A549 (cell line): ENCODE results near the gene KLHL8. TPM values are rescaled to one million over a fixed set of nuclear protein-coding genes. Genes with fewer than 3 reads are reported as not detected.

Experiments
- ATAC-seq, 2 experiments: fragments of 200-7000 bp in 1 of 2; fragments of >200 bp in 1 of 2; cut with Nextera tagmentation in 1 of 2; cut with Tn5 transposase in 1 of 2; 3 replicates each; pipeline versions ENCODE4 v1.8.0 to v1.9.1; 2018 to 2020; ENCODE audit warnings: mild to moderate bottlenecking in 1 of 2, moderate library complexity in 1 of 2
- CTCF ChIA-PET: fragments of 300-600 bp; sonication (Branson Sonifier 250); formaldehyde crosslinking; extraction: SDS; loops from one replicate; lab custom pipeline; 2021; ENCODE audit warnings: antibody characterized with exemption, inconsistent platforms; lab: Yijun Ruan, JAX
- POLR2A ChIA-PET: fragments of 350-600 bp; formaldehyde crosslinking; extraction: SDS; loops from one replicate; lab custom pipeline; 2021; ENCODE audit warnings: antibody characterized with exemption, inconsistent platforms; lab: Yijun Ruan, JAX
- DNase-seq, 2 experiments: peaks; one replicate each; pipeline versions ENCODE4 v3.0.0 to v3.0.0-alpha.2; 2011 to 2016; ENCODE audit warnings: low read depth in 1 of 2, low spot score in 1 of 2
- FAIRE-seq: peaks from 2 replicates; lab custom pipeline; 2011; peaks lifted over from hg19 to GRCh38; lab: Jason Lieb, UNC
- H3K27ac ChIP-seq, 2 experiments: fragments of >200 bp; sonication (Bioruptor Twin); formaldehyde crosslinking; 3 replicates each; pipeline ENCODE4 v1.5.1; 2016 to 2017
- H3K4me1 ChIP-seq: fragments of >200 bp; sonication (Bioruptor Twin); formaldehyde crosslinking; 3 replicates; pipeline ENCODE4 v1.6.1; 2016
- H3K4me2 ChIP-seq: fragments of >200 bp; sonication (Bioruptor Twin); formaldehyde crosslinking; 3 replicates; pipeline ENCODE4 v1.6.1; 2016
- H3K4me3 ChIP-seq: fragments of >200 bp; sonication (Bioruptor Twin); formaldehyde crosslinking; 3 replicates; pipeline ENCODE4 v1.5.1; 2016
- H3K9me3 ChIP-seq: fragments of >200 bp; sonication (Bioruptor Twin); formaldehyde crosslinking; 3 replicates; pipeline ENCODE4 v1.6.1; 2016
- ATOH8 ChIP-seq: fragments of 250-450 bp; sonication (Bioruptor Pico); IDR thresholded peaks from 2 replicates; pipeline ENCODE4 v1.5.0; 2020; ENCODE audit warnings: low read depth, mild to moderate bottlenecking, moderate library complexity
- BHLHE40 ChIP-seq: IDR thresholded peaks from 2 replicates; pipeline ENCODE4 v1.6.1; 2012; ENCODE audit warnings: low read depth, low read length, inconsistent platforms
- CBX8 ChIP-seq: fragments of 200-600 bp; sonication (generic); IDR thresholded peaks from 2 replicates; pipeline ENCODE4 v1.6.1; 2016
- CHD4 ChIP-seq: fragments of 200-600 bp; sonication (generic); IDR thresholded peaks from 2 replicates; pipeline ENCODE4 v1.6.1; 2016; ENCODE audit warnings: antibody characterized with exemption, mild to moderate bottlenecking, borderline replicate concordance
- CTCF ChIP-seq: fragments of >200 bp; sonication (Bioruptor Twin); formaldehyde crosslinking; IDR thresholded peaks from 3 replicates; pipeline ENCODE4 v1.5.1; 2016
- EP300 ChIP-seq, 2 experiments: fragments of >200 bp; sonication (Bioruptor Twin); formaldehyde crosslinking; IDR thresholded peaks; 2 replicates in 1 of 2; 3 replicates in 1 of 2; pipeline ENCODE4 v1.6.1; 2016 to 2017
- ESRRA ChIP-seq: fragments of 150-350 bp; IDR thresholded peaks from 2 replicates; pipeline ENCODE4 v1.6.1; 2014; ENCODE audit warnings: mild to moderate bottlenecking, low read length, borderline replicate concordance
- FOSB ChIP-seq: fragments of 250-450 bp; sonication (Bioruptor Pico); IDR thresholded peaks from 2 replicates; pipeline ENCODE4 v1.5.0; 2020; ENCODE audit warnings: mild to moderate bottlenecking, moderate library complexity
- FOSL2 ChIP-seq, 2 experiments: fragments of 450-650 bp in 1 of 2; fragments of >200 bp in 1 of 2; sonication (Bioruptor Twin) in 1 of 2; formaldehyde crosslinking; IDR thresholded peaks; 2 replicates each; pipeline versions ENCODE4 v1.5.0 to v1.6.1; 2016 to 2020; ENCODE audit warnings: mild to moderate bottlenecking in 1 of 2, moderate library complexity in 1 of 2
- HOXA7 ChIP-seq: fragments of 250-450 bp; sonication (Bioruptor Pico); IDR thresholded peaks from 2 replicates; pipeline ENCODE4 v1.5.0; 2020; ENCODE audit warnings: mild to moderate bottlenecking, moderate library complexity
- JUN ChIP-seq, 2 experiments: fragments of >200 bp; sonication (Bioruptor Twin); formaldehyde crosslinking; IDR thresholded peaks; 2 replicates in 1 of 2; 3 replicates in 1 of 2; pipeline ENCODE4 v1.6.1; 2016 to 2017
- MAX ChIP-seq: IDR thresholded peaks from 2 replicates; pipeline ENCODE4 v1.6.1; 2012
- MAZ ChIP-seq: fragments of 150-350 bp; IDR thresholded peaks from 2 replicates; pipeline ENCODE4 v1.6.1; 2014; ENCODE audit warnings: antibody characterized with exemption, low read depth, low read length, borderline replicate concordance
- NFE2L2 ChIP-seq: fragments of 150-350 bp; conservative IDR thresholded peaks from 2 replicates; pipeline ENCODE4 v1.6.1; 2014; ENCODE audit warnings: low read length
- NR3C1 ChIP-seq: fragments of >200 bp; sonication (Bioruptor Twin); formaldehyde crosslinking; IDR thresholded peaks from 3 replicates; pipeline ENCODE4 v1.6.1; 2017
- POLR2AphosphoS2 ChIP-seq: conservative IDR thresholded peaks from 2 replicates; pipeline ENCODE4 v1.6.1; 2012; ENCODE audit warnings: low read length, improper control_type of control experiment, inconsistent platforms
- RAD21 ChIP-seq, 2 experiments: fragments of >200 bp in 1 of 2; sonication (Bioruptor Twin) in 1 of 2; formaldehyde crosslinking in 1 of 2; IDR thresholded peaks in 1 of 2; conservative IDR thresholded peaks in 1 of 2; 2 replicates in 1 of 2; 3 replicates in 1 of 2; pipeline ENCODE4 v1.6.1; 2012 to 2018; ENCODE audit warnings: inconsistent platforms in 1 of 2
- REST ChIP-seq: fragments of 200-600 bp; sonication (generic); IDR thresholded peaks from 2 replicates; pipeline ENCODE4 v1.6.1; 2016; ENCODE audit warnings: antibody characterized with exemption, mild to moderate bottlenecking, moderate library complexity
- SREBF2 ChIP-seq: fragments of 450-650 bp; IDR thresholded peaks from 2 replicates; pipeline ENCODE4 v1.6.1; 2014; ENCODE audit warnings: mild to moderate bottlenecking, moderate library complexity
- TFCP2L1 ChIP-seq: fragments of 250-450 bp; sonication (Bioruptor Pico); IDR thresholded peaks from 2 replicates; pipeline ENCODE4 v1.5.0; 2021; ENCODE audit warnings: mild to moderate bottlenecking
- ZC3H11A ChIP-seq: fragments of 450-650 bp; IDR thresholded peaks from 2 replicates; pipeline ENCODE4 v1.6.1; 2014; ENCODE audit warnings: antibody characterized with exemption, mild to moderate bottlenecking
- ZNF302 ChIP-seq: fragments of 250-450 bp; sonication (Bioruptor Pico); IDR thresholded peaks from 2 replicates; pipeline ENCODE4 v1.9.0; 2021; ENCODE audit warnings: inconsistent platforms, mild to moderate bottlenecking, moderate library complexity
- WGBS: methylation state at CpG from one replicate; pipeline ENCODE4 v1.1.6; 2017; ENCODE audit errors: missing lambda C conversion rate; 5-methylcytosine and 5-hydroxymethylcytosine counted together
- polyA plus RNA-seq, 4 experiments: library from polyadenylated mRNA; depleted of rRNA in 3 of 4; stranded (reverse); fragments of >200 nt; fragmentation: RNase III in 1 of 4; extraction: RNeasy Plus Mini Kit Qiagen cat#74134 plus additional on column Dnase treatment in 1 of 4; gene quantifications; 2 replicates in 3 of 4; 3 replicates in 1 of 4; pipeline ENCODE4 v1.2.3, GENCODE V29; 2011 to 2017
- TF ChIP-seq, protein P1 (sequence below): fragments of 450-650 bp; IDR thresholded peaks from 2 replicates; pipeline ENCODE4 v1.6.1; 2014; ENCODE audit warnings: antibody characterized with exemption
- TF ChIP-seq, protein P2 (sequence below): fragments of >200 bp; sonication (Bioruptor Twin); formaldehyde crosslinking; IDR thresholded peaks from 3 replicates; pipeline ENCODE4 v1.6.1; 2016

The KLHL8 gene
- polyA plus RNA-seq, 2 of the 4 experiments (the other 2 are of a cell fraction): 9.7 to 11.2 TPM

- no peak for TF ChIP-seq ATOH8
These were observed 100.4 kb downstream of the KLHL8 start (continued) for GRCh38 chr4:87120010-87120409.

GRCh38 chr4:87118826-87119225 lies 101.6 kb downstream of the KLHL8 start:
- ATAC-seq (peak in 1 of 2 experiments; percentile 74; a peak in 3 of 6 replicates), FAIRE-seq (no peak), DNase-seq (peak in 1 of 2 experiments; percentile 21)
- no peaks in the 10 kb centered on the region for H3K9me3 ChIP-seq
- H3K4me1 ChIP-seq: no peaks in the 10 kb centered on the region
- WGBS: 81% methylated on average over 2 of the region's 2 CpGs
- ChIA-PET POLR2A (no interaction called here), CTCF (interaction anchor here (1.4 kb wide), 2 partner anchors 34 to 196 kb away, joined by 3 to 5 read pairs; no protein-coding TSS in a partner anchor)
- TF ChIP-seq CTCF: no peak
- no peak for TF ChIP-seq JUN (IDR thresholded peaks at IDR 0.05)
- TF ChIP-seq CHD4: no peak
- no peak for TF ChIP-seq ZNF302
- no peak for TF ChIP-seq EP300 (IDR thresholded peaks at IDR 0.05)
- no peak for TF ChIP-seq RAD21 (conservative IDR thresholded peaks at IDR 0.05 in 1 of 2, IDR thresholded peaks at IDR 0.05 in 1 of 2)
- no peak for TF ChIP-seq FOSL2 (IDR thresholded peaks at IDR 0.05)
- TF ChIP-seq FOSL2 (CRISPR knock-in tag; IDR thresholded peaks at IDR 0.05): no peak
- TF ChIP-seq SREBF2: no peak
- TF ChIP-seq ESRRA: no peak
- TF ChIP-seq, protein P1, sequence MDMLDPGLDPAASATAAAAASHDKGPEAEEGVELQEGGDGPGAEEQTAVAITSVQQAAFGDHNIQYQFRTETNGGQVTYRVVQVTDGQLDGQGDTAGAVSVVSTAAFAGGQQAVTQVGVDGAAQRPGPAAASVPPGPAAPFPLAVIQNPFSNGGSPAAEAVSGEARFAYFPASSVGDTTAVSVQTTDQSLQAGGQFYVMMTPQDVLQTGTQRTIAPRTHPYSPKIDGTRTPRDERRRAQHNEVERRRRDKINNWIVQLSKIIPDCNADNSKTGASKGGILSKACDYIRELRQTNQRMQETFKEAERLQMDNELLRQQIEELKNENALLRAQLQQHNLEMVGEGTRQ: no peak
- TF ChIP-seq NR3C1: no peak
- no peak overlapping the region for H3K4me3 ChIP-seq
- H3K27ac ChIP-seq: no peak overlapping the region
- no peak overlapping the region for H3K4me2 ChIP-seq

GRCh38 chr4:87118421-87118820 lies 102.0 kb downstream of the KLHL8 start:
- Histone ChIP-seq H3K9me3 (no peaks in the 10 kb centered on the region), H3K4me3 (no peak overlapping the region), H3K4me1 (no peaks in the 10 kb centered on the region), H3K4me2 (no peak overlapping the region), H3K27ac (no peak overlapping the region)
- ATAC-seq: no peak
- CTCF ChIA-PET: interaction anchor here (0.9 to 1.4 kb wide), 3 partner anchors 34 to 196 kb away, joined by 3 to 5 read pairs (median 4); no protein-coding TSS in a partner anchor
- WGBS: 96% methylated on average over 1 of the region's 1 CpG
- no peak for FAIRE-seq
- POLR2A ChIA-PET: no interaction called here
- no peak for DNase-seq
- TF ChIP-seq CTCF: no peak
- TF ChIP-seq TFCP2L1 (CRISPR knock-in tag): no peak
- TF ChIP-seq JUN (IDR thresholded peaks at IDR 0.05): no peak
- TF ChIP-seq BHLHE40: no peak
- TF ChIP-seq ZC3H11A: no peak
- TF ChIP-seq CBX8: no peak
- no peak for TF ChIP-seq EP300 (IDR thresholded peaks at IDR 0.05)
- no peak for TF ChIP-seq HOXA7 (CRISPR knock-in tag)
- TF ChIP-seq FOSB: no peak
- TF ChIP-seq POLR2AphosphoS2: no peak
- TF ChIP-seq MAX: no peak
- TF ChIP-seq, protein P2, sequence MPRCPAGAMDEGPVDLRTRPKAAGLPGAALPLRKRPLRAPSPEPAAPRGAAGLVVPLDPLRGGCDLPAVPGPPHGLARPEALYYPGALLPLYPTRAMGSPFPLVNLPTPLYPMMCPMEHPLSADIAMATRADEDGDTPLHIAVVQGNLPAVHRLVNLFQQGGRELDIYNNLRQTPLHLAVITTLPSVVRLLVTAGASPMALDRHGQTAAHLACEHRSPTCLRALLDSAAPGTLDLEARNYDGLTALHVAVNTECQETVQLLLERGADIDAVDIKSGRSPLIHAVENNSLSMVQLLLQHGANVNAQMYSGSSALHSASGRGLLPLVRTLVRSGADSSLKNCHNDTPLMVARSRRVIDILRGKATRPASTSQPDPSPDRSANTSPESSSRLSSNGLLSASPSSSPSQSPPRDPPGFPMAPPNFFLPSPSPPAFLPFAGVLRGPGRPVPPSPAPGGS: no peak
- no peak for TF ChIP-seq ESRRA
- no peak for TF ChIP-seq NFE2L2
- TF ChIP-seq MAZ: no peak
- no peak for TF ChIP-seq FOSL2 (IDR thresholded peaks at IDR 0.05)
- TF ChIP-seq FOSL2 (CRISPR knock-in tag; IDR thresholded peaks at IDR 0.05): no peak
- no peak for TF ChIP-seq REST
